ENCODE data around the gene GPR152.
A peak's percentile ranks its signal among the peaks of the same experiment; 100 is the strongest.
"Not testable (repeated sequence)": the region's sequence is repeated elsewhere in the genome, so short reads cannot be mapped to it uniquely, and the experiment has no call there.

Gene GPR152

GRCh38 chr11:67439321-67440228, 13.0 kb downstream of the GPR152 start:
- DNase-seq = peak; percentile 23

DNA sequence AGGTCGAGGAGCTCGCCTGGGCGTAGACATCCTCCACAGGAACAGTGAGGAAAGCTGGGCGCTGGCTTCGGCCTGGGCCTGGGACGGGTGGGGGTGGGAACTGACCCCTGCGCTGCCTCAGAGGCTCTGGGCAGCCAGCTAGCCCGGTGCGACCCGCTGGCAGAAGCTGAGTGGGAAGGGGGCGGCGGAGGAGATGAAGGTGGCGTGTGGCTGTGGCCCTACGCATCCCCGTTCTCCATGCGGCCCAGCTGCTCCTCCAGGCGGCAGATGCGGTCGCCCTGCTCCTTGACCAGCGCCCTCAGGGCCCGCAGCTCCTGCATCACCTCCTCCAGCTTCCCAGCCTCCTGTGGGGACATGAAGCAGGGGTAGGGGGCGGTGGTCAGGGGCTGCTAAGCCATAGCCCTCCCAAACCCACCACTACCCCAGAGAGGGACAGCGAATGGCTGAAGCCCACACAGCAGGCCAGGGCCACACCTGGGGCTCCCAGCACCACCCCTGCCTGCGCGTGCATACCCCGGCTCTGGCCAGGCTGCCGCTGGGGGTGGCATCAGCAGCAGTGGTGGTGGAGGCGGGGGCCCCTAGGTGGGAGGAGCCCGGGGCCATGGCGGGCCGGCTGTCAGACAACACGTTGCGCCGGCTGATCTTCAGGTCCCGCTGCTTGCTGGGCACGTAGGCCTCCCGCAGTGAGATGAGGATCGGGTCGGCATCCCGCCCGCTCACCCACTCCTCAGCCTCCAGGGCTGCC, 14.2 kb downstream of the GPR152 start:
- DNase-seq = no peak

- no peak for DNase-seq
These were observed 14.7 kb downstream of the GPR152 start for GRCh38 chr11:67437809-67438157.

- DNase-seq = peak; percentile 18
These were observed 15.3 kb downstream of the GPR152 start, which contains the start of gene PTPRCAP for GRCh38 chr11:67437082-67437808. Gene PTPRCAP (minus strand): TSS chr11:67437682. CDS start chr11:67437619, 63 bp downstream.

- DNase-seq = peak; percentile 55
These were observed 16.0 kb downstream of the GPR152 start for GRCh38 chr11:67436459-67437081.

DNA sequence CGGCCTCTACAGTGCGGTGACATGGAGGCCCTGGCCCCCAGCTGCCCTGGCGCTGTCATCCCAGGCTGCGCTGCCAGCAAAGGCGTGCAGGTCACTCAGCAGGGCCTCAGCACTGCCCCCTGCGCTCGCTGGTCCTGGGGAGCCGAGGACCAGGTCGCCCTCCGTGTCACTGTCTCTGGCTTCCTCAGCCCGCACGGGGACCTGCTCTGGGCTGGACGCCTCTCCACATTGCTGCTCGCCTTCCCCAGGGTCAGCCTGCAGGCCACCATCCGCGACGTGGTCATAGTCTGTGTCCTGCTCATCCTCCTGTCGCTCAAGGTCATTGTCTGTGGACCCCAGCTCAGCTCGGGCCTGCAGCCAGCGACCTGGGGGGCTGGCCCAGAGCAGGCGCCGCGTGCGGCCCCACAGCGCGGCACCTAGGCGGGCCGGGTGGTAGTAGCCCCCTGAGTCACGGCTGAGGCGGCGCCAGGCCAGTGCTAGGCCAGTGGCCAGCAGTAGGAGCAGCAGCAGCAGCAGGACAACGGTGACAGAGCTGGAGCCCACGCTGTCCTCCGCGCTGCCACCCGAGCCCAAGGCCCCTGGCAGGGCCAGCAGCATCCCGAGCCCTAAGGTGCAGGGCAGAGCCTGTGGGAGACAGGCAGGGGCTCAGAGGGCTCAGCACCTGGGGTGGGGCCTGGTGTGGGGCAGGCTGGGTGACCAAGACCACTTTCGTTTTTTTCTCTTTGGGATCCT, 16.6 kb downstream of the GPR152 start:
- no peak for DNase-seq

DNA sequence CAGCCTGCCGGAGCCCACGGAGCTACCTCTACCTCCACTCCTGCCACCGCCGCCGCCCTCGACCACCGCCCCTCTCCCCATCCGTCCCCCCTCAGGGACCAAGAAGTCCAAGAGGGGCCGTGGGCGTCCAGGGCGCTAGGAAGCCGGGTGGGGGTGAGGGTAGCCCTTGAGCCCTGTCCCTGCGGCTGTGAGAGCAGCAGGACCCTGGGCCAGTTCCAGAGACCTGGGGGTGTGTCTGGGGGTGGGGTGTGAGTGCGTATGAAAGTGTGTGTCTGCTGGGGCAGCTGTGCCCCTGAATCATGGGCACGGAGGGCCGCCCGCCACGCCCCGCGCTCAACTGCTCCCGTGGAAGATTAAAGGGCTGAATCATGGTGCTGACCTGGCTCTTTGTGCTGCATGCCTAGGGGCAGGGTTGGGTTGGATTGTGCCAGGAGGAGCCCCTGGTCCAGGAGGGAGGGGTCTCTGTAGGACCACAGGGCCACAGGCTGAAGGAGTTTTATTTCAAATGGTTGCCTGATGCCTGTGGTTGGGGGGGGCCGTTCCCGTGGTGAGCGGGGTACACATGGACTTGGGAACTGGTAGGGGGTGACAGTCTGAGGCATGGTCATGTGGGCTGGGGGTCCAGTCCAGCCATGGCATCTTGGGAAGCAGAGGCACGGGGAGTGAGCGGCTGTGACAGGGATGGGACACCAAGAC, 17.4 kb downstream of the GPR152 start:
- no peak for DNase-seq

DNA sequence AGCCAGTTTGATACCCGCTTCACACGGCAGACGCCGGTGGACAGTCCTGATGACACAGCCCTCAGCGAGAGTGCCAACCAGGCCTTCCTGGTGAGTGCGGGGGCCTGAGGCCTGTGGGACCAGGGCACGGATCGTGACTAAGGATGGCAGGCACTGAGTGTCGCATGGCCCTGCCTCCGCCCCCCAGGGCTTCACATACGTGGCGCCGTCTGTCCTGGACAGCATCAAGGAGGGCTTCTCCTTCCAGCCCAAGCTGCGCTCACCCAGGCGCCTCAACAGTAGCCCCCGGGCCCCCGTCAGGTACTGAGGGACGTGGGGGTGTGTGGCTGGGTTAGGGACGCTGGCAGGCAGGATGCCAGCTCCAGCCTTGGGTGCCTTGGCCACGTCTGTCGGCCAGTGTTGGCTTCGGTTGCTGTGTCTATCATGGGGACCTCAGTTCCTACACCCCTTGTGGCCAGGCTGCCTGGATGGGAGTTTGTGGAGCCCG, 18.1 kb downstream of the GPR152 start:
- DNase-seq = no peak

GRCh38 chr11:67433536-67434394, 18.8 kb downstream of the GPR152 start:
- no peak for DNase-seq

GRCh38 chr11:67432655-67433349, 19.7 kb downstream of the GPR152 start:
- no peak for DNase-seq

DNA sequence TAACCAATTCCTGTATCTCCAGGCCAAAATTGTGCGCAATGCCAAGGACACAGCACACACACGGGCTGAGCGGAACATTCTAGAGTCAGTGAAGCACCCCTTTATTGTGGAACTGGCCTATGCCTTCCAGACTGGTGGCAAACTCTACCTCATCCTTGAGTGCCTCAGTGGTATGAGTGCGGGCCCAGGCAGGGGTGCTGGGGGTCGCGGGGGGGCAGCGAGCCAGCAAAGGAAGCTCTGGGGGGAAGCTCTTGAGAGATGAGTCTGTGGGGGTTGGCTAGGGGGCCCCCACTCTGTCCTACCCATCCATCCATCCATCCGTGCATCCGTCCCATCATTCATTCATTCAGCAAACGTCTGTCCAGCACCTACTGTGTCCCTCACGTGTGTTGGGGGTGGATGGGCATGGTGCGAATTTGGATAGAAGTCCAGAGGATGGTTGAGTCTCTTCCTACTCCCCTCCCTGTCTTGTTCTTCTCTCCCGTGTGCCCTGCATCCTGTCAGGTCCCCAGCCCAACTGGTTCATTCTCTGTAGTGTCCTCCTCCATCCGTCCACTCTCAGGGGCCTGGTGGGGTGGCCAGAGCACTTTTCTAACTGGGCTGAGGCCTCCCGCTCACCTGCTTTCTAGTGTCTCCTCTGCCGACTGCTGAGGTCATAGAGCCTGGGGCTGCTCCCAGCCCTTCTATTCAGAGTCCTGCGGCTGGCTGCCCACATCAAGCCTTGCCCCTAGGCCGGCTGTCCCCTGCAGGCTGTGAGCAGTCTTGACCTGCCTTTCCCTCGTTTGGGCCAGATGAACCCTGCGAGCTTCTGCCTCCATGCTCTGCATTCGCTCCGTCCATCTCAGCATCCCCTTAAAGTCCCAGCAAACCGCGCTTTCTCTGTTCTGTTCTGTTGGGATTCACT, 20.9 kb downstream of the GPR152 start:
- DNase-seq = no peak

DNA sequence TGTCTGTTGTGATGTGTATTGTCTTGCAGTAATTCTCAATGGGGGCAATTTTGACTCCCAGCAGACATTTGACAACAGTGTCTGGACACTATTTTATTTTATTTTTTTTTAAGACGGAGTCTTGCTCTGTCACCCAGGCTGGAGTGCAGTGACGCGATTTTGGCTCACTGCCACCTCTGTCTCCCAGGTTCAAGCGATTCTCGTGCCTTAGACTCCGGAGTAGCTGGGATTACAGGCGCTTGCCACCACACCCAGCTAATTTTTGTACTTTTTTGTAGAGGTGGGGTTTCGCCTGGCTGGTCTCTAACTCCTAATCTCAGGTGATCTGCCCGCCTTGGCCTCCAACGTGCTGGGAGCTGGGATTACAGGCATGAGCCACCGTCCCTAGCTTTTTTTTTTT, 22.8 kb downstream of the GPR152 start:
- no peak for DNase-seq

GRCh38 chr11:67429038-67429668, 23.4 kb downstream of the GPR152 start:
- DNase-seq = no peak

DNA sequence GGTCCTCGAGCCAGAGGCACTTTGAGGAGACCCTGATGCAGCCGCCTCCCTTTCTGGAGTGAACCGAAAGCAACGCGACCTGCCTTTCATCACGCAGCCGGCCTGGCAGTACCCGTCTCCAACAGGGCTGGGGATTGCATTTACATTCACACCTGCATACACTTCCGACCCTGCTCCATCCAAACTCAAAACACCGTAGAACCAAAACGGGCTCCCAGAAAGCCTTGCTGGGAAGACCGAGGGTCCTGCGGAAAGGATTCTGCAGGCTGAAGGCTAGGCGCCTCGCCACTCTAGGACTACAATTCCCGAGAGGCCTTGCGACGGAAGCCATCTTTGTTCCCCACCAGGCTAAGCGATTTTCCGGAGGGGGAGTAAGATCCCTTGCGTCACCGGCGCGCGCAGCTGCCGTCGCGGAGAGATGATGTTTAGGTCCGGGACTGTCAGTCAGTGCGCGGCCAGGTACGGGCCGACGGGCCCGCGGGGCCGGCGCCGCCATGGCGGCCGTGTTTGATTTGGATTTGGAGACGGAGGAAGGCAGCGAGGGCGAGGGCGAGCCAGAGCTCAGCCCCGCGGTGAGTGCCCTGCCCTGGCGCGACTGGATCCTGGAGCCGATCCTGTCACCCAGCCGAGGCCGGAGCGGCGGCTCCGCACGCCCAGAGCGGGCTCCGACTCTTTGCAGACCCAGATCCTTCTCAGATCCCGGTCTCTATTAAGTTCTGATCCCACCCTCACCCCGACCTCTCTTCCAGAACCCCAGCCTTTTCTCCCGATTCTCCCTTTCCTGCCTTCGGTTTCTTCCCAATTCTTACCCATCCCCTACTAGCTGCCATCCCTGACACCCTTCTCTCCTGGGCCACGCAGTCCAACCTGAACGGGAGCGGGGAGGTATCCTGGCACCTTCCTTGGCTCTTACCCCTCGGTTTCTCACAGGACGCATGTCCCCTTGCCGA, 24.2 kb downstream of the GPR152 start, which contains the start of gene RPS6KB2:
Gene RPS6KB2, plus strand, starts transcription at position 443 of the 950 bp plus-strand sequence. Its CDS starts 52 bp downstream, at position 495.
- peak; percentile 96 for DNase-seq

DNA sequence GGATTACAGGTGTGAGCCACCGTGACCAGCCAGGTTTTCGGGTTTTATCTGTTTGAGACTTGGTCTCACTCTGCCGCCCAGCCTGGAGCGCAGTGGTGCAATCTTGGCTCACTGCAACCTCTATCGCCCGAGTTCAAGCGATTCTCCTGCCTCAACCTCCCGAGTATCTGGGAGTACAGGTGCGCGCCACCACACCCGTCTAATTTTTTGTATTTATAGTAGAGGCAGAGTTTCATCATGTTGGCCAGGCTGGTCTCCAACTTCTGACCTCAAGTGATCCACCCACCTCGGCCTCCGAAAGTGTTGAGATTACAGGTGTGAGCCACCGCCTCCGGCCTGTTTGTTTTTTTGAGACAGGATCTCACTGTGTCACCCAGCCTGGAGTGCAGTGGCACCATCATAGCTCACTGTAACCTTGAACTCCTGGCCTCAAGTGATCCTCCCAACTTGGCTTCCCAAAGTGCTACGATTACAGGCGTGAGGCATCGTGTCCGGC, 25.1 kb downstream of the GPR152 start:
- not testable (repeated sequence) for DNase-seq
